ENCODE data around the gene MED12L.

MED12L gene

GRCh38 chr3:151293127-151293526 lies 207.7 kb downstream of the MED12L start:
- DNase-seq (ENCODE audit: low spot score), result no peak

GRCh38 chr3:151296226-151296625 lies 210.8 kb downstream of the MED12L start:
- DNase-seq (ENCODE audit: low spot score), result no peak

GRCh38 chr3:151297429-151297828 lies 212.0 kb downstream of the MED12L start:
- no peak for DNase-seq (ENCODE audit: low spot score)

- no peak for DNase-seq (ENCODE audit: low spot score)
Observed at GRCh38 chr3:151299006-151299405, 213.5 kb downstream of the MED12L start.

GRCh38 chr3:151300539-151300938 lies 215.1 kb downstream of the MED12L start:
- no peak for DNase-seq (ENCODE audit: low spot score)

- DNase-seq (ENCODE audit: low spot score), result peak; percentile 22
Observed at GRCh38 chr3:151301787-151302186, 216.3 kb downstream of the MED12L start.

- no peak for DNase-seq (ENCODE audit: low spot score)
Observed at GRCh38 chr3:151303751-151304150, 218.3 kb downstream of the MED12L start.

- peak; percentile 92 for DNase-seq (ENCODE audit: low spot score)
Observed at GRCh38 chr3:151305060-151305774, 219.8 kb downstream of the MED12L start.

- DNase-seq (ENCODE audit: low spot score), result peak; percentile 17
Observed at GRCh38 chr3:151305775-151306151, 220.3 kb downstream of the MED12L start.

- no peak for DNase-seq (ENCODE audit: low spot score)
Observed at GRCh38 chr3:151306168-151306810, 220.8 kb downstream of the MED12L start.

- no peak for DNase-seq (ENCODE audit: low spot score)
Observed at GRCh38 chr3:151307131-151307530, 221.7 kb downstream of the MED12L start.

GRCh38 chr3:151307583-151308488 lies 222.4 kb downstream of the MED12L start:
- DNase-seq (ENCODE audit: low spot score), result no peak

- DNase-seq (ENCODE audit: low spot score), result no peak
Observed at GRCh38 chr3:151309566-151309965, 224.1 kb downstream of the MED12L start.

- DNase-seq (ENCODE audit: low spot score), result no peak
Observed at GRCh38 chr3:151312972-151313371, 227.5 kb downstream of the MED12L start.

- DNase-seq (ENCODE audit: low spot score), result no peak
Observed at GRCh38 chr3:151314137-151314536, 228.7 kb downstream of the MED12L start.

GRCh38 chr3:151314593-151314992 lies 229.1 kb downstream of the MED12L start:
- no peak for DNase-seq (ENCODE audit: low spot score)

GRCh38 chr3:151315136-151315535 lies 229.7 kb downstream of the MED12L start:
- no peak for DNase-seq (ENCODE audit: low spot score)

GRCh38 chr3:151315846-151316245 lies 230.4 kb downstream of the MED12L start:
- no peak for DNase-seq (ENCODE audit: low spot score)

GRCh38 chr3:151316267-151316991 lies 231.0 kb downstream of the MED12L start, which contains the start of gene GPR87:
Gene GPR87, minus strand, starts transcription at chr3:151316820. Its CDS starts 16,720 bp downstream, at chr3:151300100.
- no peak for DNase-seq (ENCODE audit: low spot score)

GRCh38 chr3:151318313-151318712 lies 232.8 kb downstream of the MED12L start:
- no peak for DNase-seq (ENCODE audit: low spot score)

GRCh38 chr3:151318991-151319390 lies 233.5 kb downstream of the MED12L start:
- DNase-seq (ENCODE audit: low spot score), result no peak

GRCh38 chr3:151319628-151320027 lies 234.2 kb downstream of the MED12L start:
- peak; percentile 16 for DNase-seq (ENCODE audit: low spot score)
